ENCODE measurements around the gene MVB12B.

DNA sequence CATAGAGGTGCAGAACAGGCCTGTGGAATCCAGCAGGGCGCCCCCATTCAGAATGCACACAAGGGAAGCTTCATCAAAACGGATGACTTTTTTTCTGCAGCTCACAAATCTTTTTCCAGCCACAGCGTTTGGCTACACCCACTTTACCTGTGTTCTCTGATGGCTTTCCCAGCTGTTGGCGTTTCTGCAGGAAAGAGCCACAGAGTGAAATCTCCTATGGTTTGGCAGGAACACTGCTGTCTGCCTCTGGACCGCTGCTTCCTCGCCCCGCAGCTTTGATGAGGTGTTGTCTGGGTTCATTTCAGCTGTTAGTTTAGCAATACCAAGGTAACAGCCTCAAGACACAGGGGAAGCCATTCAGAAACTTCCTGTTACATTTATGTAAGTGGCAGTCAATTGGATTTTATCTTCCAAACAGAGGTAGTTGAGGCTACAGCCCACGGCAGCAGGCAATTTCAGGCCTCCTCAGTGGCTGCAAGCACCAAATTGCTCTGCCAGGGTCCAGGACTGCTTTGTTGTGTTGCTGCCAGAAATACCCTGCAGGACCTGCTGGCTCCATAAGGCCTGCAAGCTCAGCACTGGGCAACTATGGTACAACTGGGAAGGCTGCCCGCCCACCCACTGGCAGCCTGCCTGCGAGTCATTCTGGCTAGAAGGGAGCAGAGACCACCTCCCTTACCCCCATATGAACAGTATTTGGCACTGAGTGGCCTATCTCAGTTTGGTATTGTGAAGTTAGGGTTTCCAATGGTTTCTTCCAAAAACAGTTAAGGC lies 96.7 kb downstream of the MVB12B start:
- TF ChIP-seq, protein P1, sequence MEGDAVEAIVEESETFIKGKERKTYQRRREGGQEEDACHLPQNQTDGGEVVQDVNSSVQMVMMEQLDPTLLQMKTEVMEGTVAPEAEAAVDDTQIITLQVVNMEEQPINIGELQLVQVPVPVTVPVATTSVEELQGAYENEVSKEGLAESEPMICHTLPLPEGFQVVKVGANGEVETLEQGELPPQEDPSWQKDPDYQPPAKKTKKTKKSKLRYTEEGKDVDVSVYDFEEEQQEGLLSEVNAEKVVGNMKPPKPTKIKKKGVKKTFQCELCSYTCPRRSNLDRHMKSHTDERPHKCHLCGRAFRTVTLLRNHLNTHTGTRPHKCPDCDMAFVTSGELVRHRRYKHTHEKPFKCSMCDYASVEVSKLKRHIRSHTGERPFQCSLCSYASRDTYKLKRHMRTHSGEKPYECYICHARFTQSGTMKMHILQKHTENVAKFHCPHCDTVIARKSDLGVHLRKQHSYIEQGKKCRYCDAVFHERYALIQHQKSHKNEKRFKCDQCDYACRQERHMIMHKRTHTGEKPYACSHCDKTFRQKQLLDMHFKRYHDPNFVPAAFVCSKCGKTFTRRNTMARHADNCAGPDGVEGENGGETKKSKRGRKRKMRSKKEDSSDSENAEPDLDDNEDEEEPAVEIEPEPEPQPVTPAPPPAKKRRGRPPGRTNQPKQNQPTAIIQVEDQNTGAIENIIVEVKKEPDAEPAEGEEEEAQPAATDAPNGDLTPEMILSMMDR (IDR thresholded peaks at IDR 0.05 in 8 of 11, conservative IDR thresholded peaks at IDR 0.05 in 3 of 11) = no peak
- TF ChIP-seq POLR2AphosphoS5 (IDR thresholded peaks at IDR 0.05) (no peak), POLR2A (IDR thresholded peaks at IDR 0.05) (no peak)
